Fibroblast of skin of left quadriceps (primary cell): ENCODE results near the gene ZDHHC7.
"Not testable (repeated sequence)": the region's sequence is repeated elsewhere in the genome, so short reads cannot be mapped to it uniquely, and the experiment has no call there.

ENCODE experiments used
- DNase-seq, 2 experiments: peaks; one replicate each; pipeline ENCODE4 v3.0.0-alpha.2; 2013; ENCODE audit warnings: low read depth in 2 of 2

Gene ZDHHC7

GRCh38 chr16:85010931-85011845 lies at the start of gene ZDHHC7:
Gene ZDHHC7 (minus strand): TSS chr16:85011535. CDS start chr16:84990618, 20,917 bp downstream.
- DNase-seq, result peak; percentile 65

- no peak for DNase-seq
These were observed 47.6 kb upstream of the ZDHHC7 start for GRCh38 chr16:85058909-85059308.

GRCh38 chr16:85057948-85058347 lies 46.6 kb upstream of the ZDHHC7 start:
- no peak for DNase-seq

- DNase-seq, result no peak
These were observed 46.0 kb upstream of the ZDHHC7 start for GRCh38 chr16:85057212-85057889.

- DNase-seq, result no peak
These were observed 44.9 kb upstream of the ZDHHC7 start for GRCh38 chr16:85056211-85056748.

GRCh38 chr16:85055493-85056210 lies 44.3 kb upstream of the ZDHHC7 start:
- DNase-seq, result no peak

- no peak for DNase-seq
These were observed 43.7 kb upstream of the ZDHHC7 start for GRCh38 chr16:85054948-85055492.

GRCh38 chr16:85054321-85054720 lies 43.0 kb upstream of the ZDHHC7 start:
- not testable (repeated sequence) for DNase-seq

GRCh38 chr16:85052536-85052935 lies 41.2 kb upstream of the ZDHHC7 start:
- no peak for DNase-seq

GRCh38 chr16:85051683-85052082 lies 40.3 kb upstream of the ZDHHC7 start:
- no peak for DNase-seq

GRCh38 chr16:85051067-85051581 lies 39.8 kb upstream of the ZDHHC7 start:
- DNase-seq, result no peak

GRCh38 chr16:85049706-85050305 lies 38.5 kb upstream of the ZDHHC7 start:
- DNase-seq, result no peak

GRCh38 chr16:85048921-85049562 lies 37.7 kb upstream of the ZDHHC7 start:
- DNase-seq, result no peak

- DNase-seq, result no peak
These were observed 36.6 kb upstream of the ZDHHC7 start for GRCh38 chr16:85047867-85048455.

GRCh38 chr16:85046931-85047866 lies 35.9 kb upstream of the ZDHHC7 start:
- no peak for DNase-seq

- DNase-seq, result no peak
These were observed 35.2 kb upstream of the ZDHHC7 start for GRCh38 chr16:85046472-85046916.

- DNase-seq, result no peak
These were observed 34.5 kb upstream of the ZDHHC7 start for GRCh38 chr16:85045641-85046471.

- DNase-seq, result no peak
These were observed 33.7 kb upstream of the ZDHHC7 start for GRCh38 chr16:85045077-85045476.
